Activated T-helper 1 cell treated with Interleukin-2 at 50 U/mL for 16 hours (primary cell): ENCODE data around the gene PRAMEF26.
"Not testable (repeated sequence)": the region's sequence is repeated elsewhere in the genome, so short reads cannot be mapped to it uniquely, and the experiment has no call there.

Experiments used
- DNase-seq: peaks from one replicate; pipeline ENCODE4 v3.0.0-alpha.2; 2020; ENCODE audit warnings: low read depth

The PRAMEF26 gene

GRCh38 chr1:13155909-13156308, at the start of gene PRAMEF26:
TSS of gene PRAMEF26 (minus strand) at chr1:13156009. CDS start at chr1:13153095, 2,914 bp downstream.
- DNase-seq: not testable (repeated sequence)

GRCh38 chr1:13201309-13201708, 45.5 kb upstream of the PRAMEF26 start, which contains the start of gene PRAMEF13:
TSS of gene PRAMEF13 (minus strand) at chr1:13201409. CDS start at chr1:13199589, 1,820 bp downstream.
- not testable (repeated sequence) for DNase-seq

- DNase-seq: not testable (repeated sequence)
These were observed 15.7 kb upstream of the PRAMEF26 start, which contains the start of gene PRAMEF9 for GRCh38 chr1:13171548-13171947. TSS of gene PRAMEF9 (plus strand) at chr1:13171848. CDS start at chr1:13175281, 3,433 bp downstream.

GRCh38 chr1:13165531-13165930, 9.7 kb upstream of the PRAMEF26 start, which contains the start of gene HNRNPCL4:
TSS of gene HNRNPCL4 (minus strand) at chr1:13165631. CDS start at chr1:13165467, 164 bp downstream.
- DNase-seq: not testable (repeated sequence)

- DNase-seq: not testable (repeated sequence)
These were observed 39.1 kb downstream of the PRAMEF26 start, which contains the start of gene HNRNPCL2 for GRCh38 chr1:13116754-13117153. TSS of gene HNRNPCL2 (minus strand) at chr1:13116854. CDS start at chr1:13116400, 454 bp downstream.
